HG03439 (cell line): ENCODE measurements around the gene CARM1.

Source experiments
- ATAC-seq: cut with Tn5 transposase; IDR thresholded peaks from one replicate; pipeline ENCODE4 v1.9.1; 2021; ENCODE audit warnings: mild to moderate bottlenecking, moderate library complexity; ENCODE audit not compliant: unreplicated experiment

The CARM1 gene

DNA sequence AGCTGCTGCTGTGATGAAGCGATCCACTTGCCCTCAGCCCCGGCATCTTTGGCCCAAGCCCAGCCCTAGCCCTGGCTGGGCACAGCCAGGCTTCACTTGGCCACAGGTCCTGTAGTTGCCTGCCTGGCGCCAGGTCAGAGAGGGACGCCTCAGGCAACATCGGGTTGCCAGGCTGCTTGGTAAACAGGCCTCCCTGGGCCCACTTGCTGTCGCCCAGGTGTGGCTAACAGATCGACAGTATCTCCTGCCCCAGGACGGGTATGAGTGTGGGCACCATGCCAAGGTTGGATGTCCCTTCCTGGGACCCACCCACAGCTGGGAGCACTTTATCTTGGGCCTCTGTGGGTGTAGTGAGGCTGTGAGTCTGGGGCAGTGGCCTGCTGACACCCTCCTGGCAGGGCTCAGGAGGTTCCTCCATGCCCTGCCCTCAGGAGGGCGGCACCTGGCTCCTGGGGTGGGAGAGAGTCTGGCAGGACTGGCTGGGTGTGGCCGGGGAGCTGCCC is 27.8 kb downstream of the CARM1 start:
- no peak for ATAC-seq

DNA sequence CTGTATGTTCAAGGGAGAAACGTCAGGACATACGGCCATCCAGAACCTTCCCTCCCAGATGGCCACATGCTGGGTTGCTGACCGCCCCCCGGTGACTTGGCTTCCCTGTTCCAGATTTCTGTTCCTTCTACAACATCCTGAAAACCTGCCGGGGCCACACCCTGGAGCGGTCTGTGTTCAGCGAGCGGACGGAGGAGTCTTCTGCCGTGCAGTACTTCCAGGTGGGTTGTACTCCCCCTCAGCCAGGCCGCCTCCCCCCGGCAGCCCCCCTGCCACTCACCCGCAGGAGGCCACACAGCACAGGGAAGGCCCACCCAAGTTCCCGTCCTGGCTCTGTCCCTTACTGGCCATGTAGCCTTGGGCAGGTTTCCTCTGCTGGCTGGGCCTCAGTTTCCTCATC is 36.6 kb downstream of the CARM1 start:
- no peak for ATAC-seq

DNA sequence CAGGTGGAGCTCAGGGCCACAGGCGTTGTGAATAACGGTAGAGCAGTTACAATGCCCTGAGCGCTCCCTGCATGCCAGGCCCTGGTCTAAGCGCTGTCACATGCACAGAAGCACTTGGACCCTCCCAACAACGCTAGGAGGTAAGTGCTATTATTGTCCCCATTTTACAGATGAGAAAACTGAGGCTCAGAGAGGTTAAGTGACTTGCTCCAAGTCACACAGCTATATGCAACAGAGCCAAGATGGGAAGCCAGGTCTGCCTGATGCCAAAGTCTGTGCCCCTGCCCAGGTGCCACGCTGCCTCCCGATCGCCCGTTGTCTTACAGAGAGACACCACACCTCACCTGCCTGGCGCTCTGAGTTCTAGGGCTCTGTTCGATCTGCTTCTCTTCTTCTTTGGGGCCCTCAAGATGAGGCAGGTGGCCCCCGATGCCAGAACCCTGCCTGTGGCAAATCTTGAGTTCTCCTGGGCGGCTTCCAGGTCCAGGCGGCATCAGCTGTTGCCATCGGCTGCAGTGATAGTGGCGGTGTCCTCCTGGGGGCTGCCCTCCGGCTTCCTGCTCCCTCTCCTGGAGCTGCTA is 37.1 kb downstream of the CARM1 start:
- ATAC-seq, result no peak

DNA sequence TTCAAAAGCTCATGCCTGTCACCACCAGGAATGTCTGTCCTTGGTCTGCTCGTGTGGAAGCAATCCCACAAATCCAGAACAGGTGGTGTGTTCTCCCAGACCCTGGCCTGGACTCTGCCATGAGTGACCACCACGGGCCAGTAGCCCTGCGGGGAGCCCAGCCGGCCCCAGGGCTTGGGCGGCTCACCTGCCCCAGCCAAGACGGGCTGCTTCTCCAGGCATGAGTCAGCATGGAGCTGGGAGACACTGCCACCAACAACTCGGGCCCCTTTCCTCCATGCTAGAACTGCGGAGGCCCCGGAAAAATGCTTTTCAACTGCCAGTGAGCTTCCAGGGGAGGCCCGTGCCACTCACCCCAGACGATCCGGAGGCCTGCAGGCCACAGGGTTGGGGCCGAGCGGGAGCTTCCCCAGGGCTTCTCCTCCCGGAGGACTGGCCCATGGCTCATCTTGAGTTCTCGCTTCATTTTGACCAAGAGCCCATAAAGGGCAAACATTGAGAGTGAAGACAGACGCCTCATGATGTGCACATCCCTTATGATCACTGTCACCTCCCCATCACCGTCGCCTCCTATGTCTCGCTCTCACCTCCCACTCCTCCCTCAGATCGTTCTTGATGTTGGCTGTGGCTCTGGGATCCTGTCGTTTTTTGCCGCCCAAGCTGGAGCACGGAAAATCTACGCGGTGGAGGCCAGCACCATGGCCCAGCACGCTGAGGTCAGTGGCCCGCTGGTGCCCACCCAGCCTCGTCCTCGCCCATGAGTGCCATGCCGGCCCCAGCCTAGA is 40.4 kb downstream of the CARM1 start:
- ATAC-seq, result no peak

DNA sequence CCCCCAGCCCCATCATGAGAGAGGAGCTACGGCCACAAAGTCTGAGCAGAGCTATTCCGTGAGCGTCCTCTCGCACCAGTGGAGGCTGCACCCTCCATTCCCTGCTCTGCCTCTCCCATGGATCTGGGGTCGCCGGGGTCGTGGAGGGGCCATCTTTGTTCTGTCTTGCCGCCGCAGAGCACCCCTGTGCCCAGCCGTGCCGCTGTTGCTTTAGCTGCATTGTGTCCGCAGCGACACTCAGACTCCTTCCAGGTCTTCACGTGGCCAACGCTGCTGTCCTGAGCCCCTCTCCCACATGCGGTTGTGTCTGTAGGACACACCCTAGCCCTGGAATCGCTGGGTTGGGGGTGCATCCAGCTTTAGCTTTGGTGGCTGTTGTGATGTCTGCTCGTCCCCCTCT is 41.3 kb downstream of the CARM1 start:
- ATAC-seq, result no peak

DNA sequence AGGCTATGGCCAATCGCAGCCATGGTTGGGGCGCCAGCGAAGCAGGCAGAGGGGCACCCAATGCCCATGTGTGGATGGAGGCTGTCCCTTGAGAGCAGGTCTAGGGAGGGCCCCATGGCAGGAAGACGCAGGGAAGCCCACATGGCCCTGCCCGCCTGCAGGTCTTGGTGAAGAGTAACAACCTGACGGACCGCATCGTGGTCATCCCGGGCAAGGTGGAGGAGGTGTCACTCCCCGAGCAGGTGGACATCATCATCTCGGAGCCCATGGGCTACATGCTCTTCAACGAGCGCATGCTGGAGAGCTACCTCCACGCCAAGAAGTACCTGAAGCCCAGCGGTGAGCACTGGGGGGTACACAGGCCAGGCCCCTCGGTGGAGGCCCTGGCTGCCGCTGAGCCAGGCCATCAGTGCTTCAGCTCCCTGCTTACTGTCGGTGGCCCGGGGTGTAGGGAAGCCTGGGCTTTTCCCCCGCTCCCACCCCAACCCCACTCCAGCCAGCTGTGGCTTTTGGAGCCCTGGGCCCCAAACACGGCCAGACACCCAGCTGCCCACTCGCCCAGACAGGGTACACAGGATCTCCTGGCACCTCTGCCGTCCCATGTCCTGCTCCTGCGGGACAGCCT is 42.5 kb downstream of the CARM1 start:
- ATAC-seq, result no peak

DNA sequence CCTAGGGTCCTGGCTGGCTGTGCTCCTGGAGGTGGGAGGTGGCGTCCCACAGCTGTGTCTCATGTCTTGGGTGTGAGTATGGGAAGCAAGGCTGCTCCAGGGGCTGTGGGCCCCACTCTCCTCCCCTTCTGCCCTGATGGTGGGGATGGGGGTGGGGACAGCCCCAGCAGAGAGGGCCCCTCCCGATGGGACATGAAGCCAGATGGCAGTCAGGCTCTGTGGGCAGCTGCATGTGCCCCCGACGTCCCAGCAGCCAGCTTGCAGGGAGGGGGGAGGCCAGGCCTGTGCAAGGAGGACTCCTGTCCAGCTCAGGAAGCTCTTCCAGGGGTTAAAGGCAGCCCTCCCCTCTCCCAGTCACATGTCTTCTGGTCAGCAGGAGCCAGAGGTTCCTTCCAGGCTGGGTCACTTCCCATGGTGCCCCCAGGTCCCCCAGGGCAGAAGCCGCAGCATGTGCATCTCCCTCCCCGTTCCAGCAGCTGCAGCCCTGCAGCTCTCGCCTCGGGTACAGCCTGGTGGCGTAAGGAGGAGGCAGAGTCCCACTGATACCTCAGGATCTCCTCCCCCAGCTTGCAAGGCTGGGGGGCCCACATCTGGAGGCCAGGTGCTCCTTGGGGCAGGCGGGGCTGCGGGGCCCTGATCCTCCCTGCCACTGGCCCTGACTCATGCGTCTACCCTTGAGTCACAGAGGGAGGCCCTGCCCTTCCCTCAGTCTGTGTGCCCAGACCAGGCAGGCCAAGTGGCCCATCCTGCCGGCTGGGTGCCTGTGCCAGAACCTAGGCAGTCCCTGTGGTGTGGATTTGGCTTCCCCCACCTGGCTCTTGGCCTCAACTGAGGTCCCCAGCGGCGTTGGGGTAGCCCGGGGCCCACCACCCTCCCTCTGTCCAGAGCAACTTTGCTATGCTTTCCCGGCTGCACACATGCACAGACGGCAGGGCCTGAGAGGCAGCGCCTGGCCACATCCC is 44.1 kb downstream of the CARM1 start:
- no peak for ATAC-seq

DNA sequence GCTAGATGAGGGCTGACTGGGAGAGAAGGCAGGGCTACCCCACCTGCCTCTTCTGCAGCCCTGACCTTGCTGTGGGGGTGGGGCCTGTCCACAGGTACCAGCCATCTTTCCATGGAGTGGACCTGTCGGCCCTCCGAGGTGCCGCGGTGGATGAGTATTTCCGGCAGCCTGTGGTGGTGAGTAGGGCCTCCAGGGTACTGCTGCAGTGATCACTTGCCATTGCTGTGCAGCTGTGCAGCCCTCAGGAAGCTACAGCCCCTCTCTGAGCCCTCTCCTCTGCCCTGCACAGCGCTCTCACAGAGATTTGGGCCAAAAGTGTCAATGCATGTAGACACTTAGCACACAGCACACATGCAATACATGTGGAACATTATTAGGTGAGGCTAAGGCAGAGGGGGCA is 45.2 kb downstream of the CARM1 start:
- no peak for ATAC-seq

DNA sequence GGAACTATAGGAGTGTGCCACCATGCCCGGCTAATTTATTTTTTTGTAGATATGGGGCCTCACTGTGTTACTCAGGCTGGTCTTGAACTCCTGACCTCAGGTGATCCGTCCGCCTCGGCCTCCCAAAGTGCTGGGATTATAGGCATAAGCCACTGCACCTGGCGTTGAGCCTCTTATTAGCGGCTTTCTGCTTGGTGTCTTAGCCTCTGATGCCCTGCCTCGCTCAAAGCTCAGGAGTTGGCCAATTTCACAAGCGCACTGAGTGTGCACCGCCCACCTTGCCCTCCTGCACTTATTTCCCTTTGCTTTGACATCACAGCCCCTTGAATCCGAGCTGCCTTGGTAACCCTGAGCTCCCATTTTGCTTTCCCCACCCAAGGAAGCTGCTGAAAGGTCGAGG is 47.0 kb downstream of the CARM1 start:
- no peak for ATAC-seq

DNA sequence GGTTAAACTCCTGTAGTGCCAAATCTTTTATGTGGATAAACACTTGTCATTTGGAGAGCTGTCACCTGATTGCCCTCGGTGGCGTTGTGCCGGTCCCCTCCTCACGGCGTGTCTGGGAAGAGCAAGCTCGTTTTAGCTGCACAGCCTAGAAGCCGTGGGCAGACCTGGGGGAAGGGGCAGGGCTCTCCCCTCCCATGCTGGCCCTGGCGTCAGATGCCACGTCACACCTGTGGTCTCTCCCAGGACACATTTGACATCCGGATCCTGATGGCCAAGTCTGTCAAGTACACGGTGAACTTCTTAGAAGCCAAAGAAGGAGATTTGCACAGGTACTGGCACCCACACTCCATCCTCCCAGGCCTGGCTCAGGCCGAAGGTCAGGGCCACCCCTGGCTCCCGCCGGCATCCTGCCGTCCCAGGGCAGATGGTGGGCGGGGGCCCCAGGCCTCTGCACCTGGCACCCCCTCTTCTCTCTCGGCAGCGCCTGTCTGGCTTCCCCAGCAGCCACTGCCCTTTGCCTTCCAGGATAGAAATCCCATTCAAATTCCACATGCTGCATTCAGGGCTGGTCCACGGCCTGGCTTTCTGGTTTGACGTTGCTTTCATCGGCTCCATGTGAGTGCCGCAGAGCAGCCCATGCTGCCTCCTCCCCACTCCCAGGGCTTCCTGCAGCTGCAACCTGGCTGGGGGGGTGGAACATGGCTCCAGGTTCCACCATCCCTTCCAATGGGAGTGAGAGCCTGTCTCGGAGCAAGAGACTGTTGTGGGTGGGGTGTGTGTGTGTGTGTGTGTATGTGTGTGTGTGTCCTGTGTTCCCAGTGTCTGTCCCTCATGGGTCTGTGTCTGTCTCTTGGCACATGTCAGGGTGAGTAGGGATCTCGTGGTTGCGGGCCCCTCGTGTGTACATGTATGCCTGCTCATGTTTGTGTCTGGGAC is 48.3 kb downstream of the CARM1 start:
- ATAC-seq, result no peak

DNA sequence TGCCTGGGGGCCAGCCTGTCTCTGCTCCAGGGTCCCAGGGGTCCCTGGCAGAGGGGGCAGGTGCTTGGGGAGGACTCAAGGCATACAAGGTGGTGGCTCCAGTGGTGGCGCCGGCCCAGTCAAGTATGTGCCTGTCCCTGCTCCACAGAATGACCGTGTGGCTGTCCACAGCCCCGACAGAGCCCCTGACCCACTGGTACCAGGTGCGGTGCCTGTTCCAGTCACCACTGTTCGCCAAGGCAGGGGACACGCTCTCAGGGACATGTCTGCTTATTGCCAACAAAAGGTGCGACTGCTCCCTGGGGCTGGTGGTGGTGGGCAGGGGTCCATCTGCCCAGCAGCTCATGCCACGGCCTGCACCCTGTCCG is 48.9 kb downstream of the CARM1 start:
- no peak for ATAC-seq

DNA sequence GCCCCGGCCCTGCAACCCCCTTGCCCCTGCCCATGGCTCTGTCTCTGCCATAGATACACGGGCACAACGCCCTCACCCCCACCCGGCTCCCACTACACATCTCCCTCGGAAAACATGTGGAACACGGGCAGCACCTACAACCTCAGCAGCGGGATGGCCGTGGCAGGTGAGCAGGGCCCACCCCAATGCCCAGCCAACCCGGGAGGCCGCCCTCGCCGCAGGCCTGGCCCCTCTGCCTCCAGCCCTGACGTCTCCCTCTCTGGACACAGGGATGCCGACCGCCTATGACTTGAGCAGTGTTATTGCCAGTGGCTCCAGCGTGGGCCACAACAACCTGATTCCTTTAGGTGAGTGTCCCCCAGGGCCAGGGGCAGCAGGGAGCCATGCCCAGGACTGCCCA is 49.4 kb downstream of the CARM1 start:
- ATAC-seq, result no peak

DNA sequence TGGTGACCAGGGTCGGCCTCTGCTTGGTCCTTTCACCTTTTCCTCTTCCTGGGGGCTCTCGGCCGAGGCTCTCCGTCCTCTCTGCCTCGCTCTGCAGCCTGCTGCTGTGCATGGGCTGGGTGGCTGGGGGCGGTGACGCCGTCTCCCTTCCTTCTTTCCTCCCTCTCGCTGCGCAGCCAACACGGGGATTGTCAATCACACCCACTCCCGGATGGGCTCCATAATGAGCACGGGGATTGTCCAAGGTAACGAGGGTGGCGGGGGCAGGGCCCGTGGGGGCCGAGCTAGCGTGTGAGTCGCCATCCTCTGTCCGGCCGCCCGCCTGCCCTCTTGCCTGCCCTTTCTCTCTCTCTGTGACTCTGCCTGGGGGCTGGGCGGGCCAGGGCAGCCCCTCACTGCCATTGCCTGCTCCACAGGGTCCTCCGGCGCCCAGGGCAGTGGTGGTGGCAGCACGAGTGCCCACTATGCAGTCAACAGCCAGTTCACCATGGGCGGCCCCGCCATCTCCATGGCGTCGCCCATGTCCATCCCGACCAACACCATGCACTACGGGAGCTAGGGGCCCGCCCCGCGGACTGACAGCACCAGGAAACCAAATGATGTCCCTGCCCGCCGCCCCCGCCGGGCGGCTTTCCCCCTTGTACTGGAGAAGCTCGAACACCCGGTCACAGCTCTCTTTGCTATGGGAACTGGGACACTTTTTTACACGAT is 50.0 kb downstream of the CARM1 start:
- no peak for ATAC-seq

DNA sequence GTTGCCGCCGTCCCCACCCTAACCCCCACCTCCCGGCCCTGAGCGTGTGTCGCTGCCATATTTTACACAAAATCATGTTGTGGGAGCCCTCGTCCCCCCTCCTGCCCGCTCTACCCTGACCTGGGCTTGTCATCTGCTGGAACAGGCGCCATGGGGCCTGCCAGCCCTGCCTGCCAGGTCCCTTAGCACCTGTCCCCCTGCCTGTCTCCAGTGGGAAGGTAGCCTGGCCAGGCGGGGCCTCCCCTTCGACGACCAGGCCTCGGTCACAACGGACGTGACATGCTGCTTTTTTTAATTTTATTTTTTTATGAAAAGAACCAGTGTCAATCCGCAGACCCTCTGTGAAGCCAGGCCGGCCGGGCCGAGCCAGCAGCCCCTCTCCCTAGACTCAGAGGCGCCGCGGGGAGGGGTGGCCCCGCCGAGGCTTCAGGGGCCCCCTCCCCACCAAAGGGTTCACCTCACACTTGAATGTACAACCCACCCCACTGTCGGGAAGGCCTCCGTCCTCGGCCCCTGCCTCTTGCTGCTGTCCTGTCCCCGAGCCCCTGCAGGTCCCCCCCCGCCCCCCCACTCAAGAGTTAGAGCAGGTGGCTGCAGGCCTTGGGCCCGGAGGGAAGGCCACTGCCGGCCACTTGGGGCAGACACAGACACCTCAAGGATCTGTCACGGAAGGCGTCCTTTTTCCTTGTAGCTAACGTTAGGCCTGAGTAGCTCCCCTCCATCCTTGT is 50.7 kb downstream of the CARM1 start:
- no peak for ATAC-seq

DNA sequence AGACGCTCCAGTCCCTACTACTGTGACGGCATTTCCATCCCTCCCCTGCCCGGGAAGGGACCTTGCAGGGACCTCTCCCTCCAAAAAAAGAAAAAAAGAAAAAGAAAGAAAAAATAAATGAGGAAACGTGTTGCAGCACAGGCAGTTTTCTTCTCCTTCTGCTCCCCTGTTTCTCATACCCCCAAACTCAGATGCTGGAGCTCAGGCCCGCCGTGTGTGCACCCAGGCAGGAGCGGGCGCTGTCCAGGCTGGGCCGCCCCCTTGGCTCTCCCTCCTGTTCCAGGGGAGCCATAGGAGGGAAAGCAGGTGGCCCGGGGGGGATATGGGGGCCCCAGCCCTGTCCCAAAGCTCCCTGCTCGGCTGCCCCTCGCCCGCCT is 51.3 kb downstream of the CARM1 start:
- ATAC-seq, result no peak

DNA sequence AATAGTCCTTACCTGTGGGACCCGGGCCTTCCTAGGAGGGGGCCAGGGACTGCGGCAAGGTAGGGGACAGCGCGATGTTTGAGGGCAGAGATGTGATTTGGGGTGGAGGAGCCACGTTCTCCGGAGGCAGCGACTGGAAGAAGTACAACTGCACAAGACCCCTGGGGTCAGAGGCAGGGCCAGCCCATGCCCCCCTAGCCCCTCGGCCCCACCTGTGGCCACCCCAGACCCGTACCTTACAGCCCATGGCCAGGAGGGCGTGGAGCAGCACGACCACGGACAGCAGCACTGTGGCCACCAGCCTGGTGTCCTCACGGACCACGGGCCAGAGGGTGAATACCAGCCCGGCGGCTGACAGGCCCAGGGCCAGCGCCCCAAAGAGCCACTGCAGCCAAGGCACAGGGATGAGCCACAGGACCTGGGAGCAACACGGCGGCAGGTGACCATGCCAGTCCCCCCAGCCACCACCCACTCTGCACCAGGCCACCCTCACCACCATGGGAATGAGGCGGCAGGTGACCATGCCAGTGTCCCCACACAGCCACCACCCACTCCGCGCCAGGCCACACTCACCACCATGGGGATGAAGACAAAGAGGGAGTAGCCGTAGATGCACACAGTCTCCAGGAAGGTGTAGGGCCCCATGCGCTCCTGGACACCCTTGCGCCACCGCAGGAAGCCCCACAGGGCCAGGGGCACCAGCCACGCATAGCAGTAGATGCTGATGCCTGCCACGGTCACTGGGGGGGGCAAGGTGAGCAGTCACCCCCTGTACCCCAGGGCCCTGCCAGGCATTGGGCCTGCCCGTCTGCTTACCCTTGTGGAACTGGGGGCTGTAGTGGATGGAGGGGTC is 52.1 kb downstream of the CARM1 start:
- no peak for ATAC-seq

DNA sequence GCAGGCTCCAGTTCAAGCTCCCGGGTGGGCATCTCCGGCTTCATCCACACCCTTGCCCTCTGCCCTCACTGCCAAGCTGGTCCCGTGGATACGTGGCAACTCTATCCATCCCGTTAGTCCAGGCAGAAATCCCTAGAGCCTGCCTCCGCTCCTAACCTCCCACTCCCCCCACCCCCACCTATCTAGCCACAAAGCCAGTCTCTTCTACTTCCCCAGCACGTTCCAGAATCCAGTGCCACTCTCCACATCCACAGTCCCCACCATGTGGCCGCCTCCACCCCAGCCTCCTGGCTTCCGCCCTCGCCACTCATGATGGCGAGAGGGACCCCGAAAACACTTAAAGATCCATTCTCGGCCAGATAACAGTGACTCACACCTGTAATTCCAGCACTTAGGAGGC is 53.2 kb downstream of the CARM1 start:
- no peak for ATAC-seq
